GM21825 (cell line): ENCODE results near the gene PLCH1.

ENCODE experiments used
- ATAC-seq: cut with Tn5 transposase; IDR thresholded peaks from one replicate; pipeline ENCODE4 v1.9.1; 2021; ENCODE audit warnings: mild to moderate bottlenecking, moderate library complexity; ENCODE audit not compliant: unreplicated experiment

PLCH1 gene

GRCh38 chr3:155327430-155327829 is 417.4 kb downstream of the PLCH1 start:
- ATAC-seq: no peak

GRCh38 chr3:155326901-155327300 is 418.0 kb downstream of the PLCH1 start:
- no peak for ATAC-seq

- no peak for ATAC-seq
These were observed 418.6 kb downstream of the PLCH1 start for GRCh38 chr3:155326244-155326643.
